Immature natural killer cell (primary cell): ENCODE measurements around the gene SLC52A3. TPM values are rescaled to one million over a fixed set of nuclear protein-coding genes. Genes with fewer than 3 reads are reported as not detected.

Experiments
- DNase-seq, 3 donors: peaks; one replicate each; pipeline ENCODE4 v3.0.0; 2022; ENCODE audit warnings: mixed read lengths in 1 of 3
- H3K27ac Mint-ChIP-seq, 6 donors: one replicate each; pipeline ENCODE4 v1.8.0; 2020; ENCODE audit warnings: mixed read lengths in 6 of 6, mild to moderate bottlenecking in 5 of 6, inconsistent platforms in 4 of 6, moderate library complexity in 3 of 6
- H3K27me3 Mint-ChIP-seq, 3 donors: one replicate each; pipeline ENCODE4 v1.8.0; 2020 to 2021; ENCODE audit warnings: low read depth in 3 of 3, mild to moderate bottlenecking in 3 of 3, mixed read lengths in 3 of 3, moderate library complexity in 3 of 3, inconsistent platforms in 1 of 3
- H3K36me3 Mint-ChIP-seq, 3 donors: one replicate each; pipeline ENCODE4 v1.8.0; 2020; ENCODE audit warnings: mixed read lengths in 3 of 3, inconsistent platforms in 2 of 3, mild to moderate bottlenecking in 2 of 3
- H3K4me1 Mint-ChIP-seq, 2 donors: one replicate each; pipeline ENCODE4 v1.8.0; 2020; ENCODE audit warnings: inconsistent platforms in 2 of 2, mild to moderate bottlenecking in 2 of 2, mixed read lengths in 2 of 2, moderate library complexity in 1 of 2
- H3K4me3 Mint-ChIP-seq, 5 donors: one replicate each; pipeline ENCODE4 v1.8.0; 2020; ENCODE audit warnings: mild to moderate bottlenecking in 5 of 5, mixed read lengths in 5 of 5, inconsistent platforms in 3 of 5, moderate library complexity in 3 of 5
- H3K9me3 Mint-ChIP-seq, 6 donors: one replicate each; pipeline ENCODE4 v1.8.0; 2020; ENCODE audit warnings: mild to moderate bottlenecking in 6 of 6, mixed read lengths in 6 of 6, inconsistent platforms in 4 of 6, moderate library complexity in 3 of 6
- polyA plus RNA-seq, 3 donors: library from polyadenylated mRNA; unstranded; fragments of 300-500 nt; fragmentation: Illumina TruSeq; gene quantifications; one replicate each; pipeline ENCODE4 v1.2.3, GENCODE V29; 2021

SLC52A3 gene
- polyA plus RNA-seq, 3 donors from 2014 or later = not detected

- Mint-ChIP-seq H3K27ac (no peak overlapping the region), H3K4me3 (no peak overlapping the region), H3K4me1 (no peaks in the 10 kb centered on the region), H3K36me3 (peaks cover 0 to 4% (median 0%) of the 10 kb centered on the region in 3 donors), H3K9me3 (peaks cover 0 to 13% (median under 1%) of the 10 kb centered on the region in 6 donors), H3K27me3 (peaks cover 0 to 3% (median 2%) of the 10 kb centered on the region in 3 donors)
- no peak for DNase-seq
Measured at GRCh38 chr20:779771-780170, 11.5 kb upstream of the SLC52A3 start.

GRCh38 chr20:776165-776564 is 7.9 kb upstream of the SLC52A3 start:
- Mint-ChIP-seq H3K4me3 (no peak overlapping the region), H3K9me3 (no peaks in the 10 kb centered on the region), H3K27me3 (peaks cover 5 to 8% (median 5%) of the 10 kb centered on the region in 3 donors), H3K4me1 (no peaks in the 10 kb centered on the region), H3K36me3 (no peaks in the 10 kb centered on the region), H3K27ac (no peak overlapping the region)
- DNase-seq = no peak

GRCh38 chr20:775679-776135 is 7.4 kb upstream of the SLC52A3 start:
- Mint-ChIP-seq H3K4me3 (no peak overlapping the region), H3K27ac (no peak overlapping the region), H3K9me3 (no peaks in the 10 kb centered on the region), H3K4me1 (no peaks in the 10 kb centered on the region), H3K36me3 (no peaks in the 10 kb centered on the region), H3K27me3 (peaks cover 5 to 13% (median 10%) of the 10 kb centered on the region in 3 donors)
- no peak for DNase-seq

- Mint-ChIP-seq H3K36me3 (no peaks in the 10 kb centered on the region), H3K4me1 (no peaks in the 10 kb centered on the region), H3K4me3 (no peak overlapping the region), H3K9me3 (no peaks in the 10 kb centered on the region), H3K27ac (no peak overlapping the region), H3K27me3 (peaks cover 5 to 14% (median 10%) of the 10 kb centered on the region in 3 donors)
- DNase-seq = no peak
Measured at GRCh38 chr20:774660-775057, 6.4 kb upstream of the SLC52A3 start.

- Mint-ChIP-seq H3K27ac (no peak overlapping the region), H3K4me1 (no peaks in the 10 kb centered on the region), H3K36me3 (no peaks in the 10 kb centered on the region), H3K9me3 (no peaks in the 10 kb centered on the region), H3K27me3 (peaks cover 5 to 14% (median 10%) of the 10 kb centered on the region in 3 donors), H3K4me3 (no peak overlapping the region)
- no peak for DNase-seq
Measured at GRCh38 chr20:774016-774659, 5.8 kb upstream of the SLC52A3 start.

GRCh38 chr20:772806-773205 is 4.5 kb upstream of the SLC52A3 start:
- H3K27ac Mint-ChIP-seq = no peak overlapping the region
- no peaks in the 10 kb centered on the region for H3K9me3 Mint-ChIP-seq
- H3K27me3 Mint-ChIP-seq = peaks cover 5 to 16% (median 10%) of the 10 kb centered on the region in 3 donors
- H3K36me3 Mint-ChIP-seq = no peaks in the 10 kb centered on the region
- H3K4me1 Mint-ChIP-seq = no peaks in the 10 kb centered on the region
- DNase-seq = no peak
- no peak overlapping the region for H3K4me3 Mint-ChIP-seq

GRCh38 chr20:771741-772464 is 3.6 kb upstream of the SLC52A3 start:
- DNase-seq = no peak
- H3K27ac Mint-ChIP-seq = no peak overlapping the region
- H3K36me3 Mint-ChIP-seq = no peaks in the 10 kb centered on the region
- no peaks in the 10 kb centered on the region for H3K4me1 Mint-ChIP-seq
- no peaks in the 10 kb centered on the region for H3K9me3 Mint-ChIP-seq
- no peak overlapping the region for H3K4me3 Mint-ChIP-seq
- H3K27me3 Mint-ChIP-seq = peaks cover 5 to 17% (median 10%) of the 10 kb centered on the region in 3 donors

- Mint-ChIP-seq H3K4me1 (no peaks in the 10 kb centered on the region), H3K36me3 (no peaks in the 10 kb centered on the region), H3K27ac (no peak overlapping the region), H3K4me3 (no peak overlapping the region), H3K27me3 (peaks cover 4 to 17% (median 10%) of the 10 kb centered on the region in 3 donors), H3K9me3 (no peaks in the 10 kb centered on the region)
- DNase-seq = no peak
Measured at GRCh38 chr20:770691-771090, 2.4 kb upstream of the SLC52A3 start.

GRCh38 chr20:766906-767305 is 1.4 kb downstream of the SLC52A3 start:
- no peak overlapping the region for H3K4me3 Mint-ChIP-seq
- peaks cover 5 to 14% (median 9%) of the 10 kb centered on the region in 3 donors for H3K27me3 Mint-ChIP-seq
- DNase-seq = no peak
- no peak overlapping the region for H3K27ac Mint-ChIP-seq
- H3K36me3 Mint-ChIP-seq = no peaks in the 10 kb centered on the region
- H3K4me1 Mint-ChIP-seq = no peaks in the 10 kb centered on the region
- no peaks in the 10 kb centered on the region for H3K9me3 Mint-ChIP-seq

GRCh38 chr20:764255-764654 is 4.0 kb downstream of the SLC52A3 start:
- no peaks in the 10 kb centered on the region for H3K9me3 Mint-ChIP-seq
- H3K27me3 Mint-ChIP-seq = peaks cover 3 to 5% (median 3%) of the 10 kb centered on the region in 3 donors
- no peak overlapping the region for H3K4me3 Mint-ChIP-seq
- H3K36me3 Mint-ChIP-seq = no peaks in the 10 kb centered on the region
- H3K27ac Mint-ChIP-seq = no peak overlapping the region
- H3K4me1 Mint-ChIP-seq = no peaks in the 10 kb centered on the region
- no peak for DNase-seq

GRCh38 chr20:761418-762381 is 6.6 kb downstream of the SLC52A3 start:
- H3K36me3 Mint-ChIP-seq = no peaks in the 10 kb centered on the region

GRCh38 chr20:760751-761417 is 7.4 kb downstream of the SLC52A3 start:
- Mint-ChIP-seq H3K27ac (no peak overlapping the region), H3K27me3 (peaks cover 2 to 3% (median 3%) of the 10 kb centered on the region in 3 donors), H3K4me3 (no peak overlapping the region), H3K36me3 (no peaks in the 10 kb centered on the region), H3K9me3 (no peaks in the 10 kb centered on the region), H3K4me1 (no peaks in the 10 kb centered on the region)
- no peak for DNase-seq

More at GRCh38 chr20:761418-762381, 6.6 kb downstream of the SLC52A3 start:
- H3K4me3 Mint-ChIP-seq = no peak overlapping the region
- no peak for DNase-seq
- H3K27me3 Mint-ChIP-seq = peaks cover 2 to 3% (median 3%) of the 10 kb centered on the region in 3 donors
- H3K4me1 Mint-ChIP-seq = no peaks in the 10 kb centered on the region
- no peaks in the 10 kb centered on the region for H3K9me3 Mint-ChIP-seq
- no peak overlapping the region for H3K27ac Mint-ChIP-seq

- Mint-ChIP-seq H3K4me3 (no peak overlapping the region), H3K27me3 (peaks cover 0 to 2% (median 1%) of the 10 kb centered on the region in 3 donors)
Measured at GRCh38 chr20:757506-757905, 10.8 kb downstream of the SLC52A3 start.

More at GRCh38 chr20:757506-757905, 10.8 kb downstream of the SLC52A3 start:
- H3K36me3 Mint-ChIP-seq = no peaks in the 10 kb centered on the region
- H3K9me3 Mint-ChIP-seq = no peaks in the 10 kb centered on the region
- H3K4me1 Mint-ChIP-seq = no peaks in the 10 kb centered on the region
- no peak overlapping the region for H3K27ac Mint-ChIP-seq
- no peak for DNase-seq
